MM.1S (cell line): ENCODE data around the gene ST3GAL3.

Source experiments
- DNase-seq: peaks from one replicate; pipeline ENCODE4 v3.0.0-alpha.2; 2015
- H2AFZ ChIP-seq: fragments of 300-600 bp; sonication (generic); 2 replicates; pipeline ENCODE4 v1.6.0; 2016; ENCODE audit warnings: antibody characterized with exemption, low read length
- H3F3A ChIP-seq: fragments of 300-600 bp; sonication (generic); 2 replicates; pipeline ENCODE4 v1.6.1; 2016; ENCODE audit warnings: mild to moderate bottlenecking, antibody characterized with exemption, low read length, moderate library complexity, mixed read lengths; ENCODE audit not compliant: insufficient read depth
- H3K27ac ChIP-seq: fragments of 300-600 bp; sonication (generic); 2 replicates; pipeline ENCODE4 v1.5.1; 2016; ENCODE audit warnings: mild to moderate bottlenecking, low read length
- H3K27me3 ChIP-seq: fragments of 300-600 bp; sonication (generic); replicated peaks from 2 replicates; pipeline ENCODE4 v1.6.0; 2016; ENCODE audit warnings: low read length; ENCODE audit not compliant: insufficient read depth
- H3K36me3 ChIP-seq: fragments of 300-600 bp; sonication (generic); replicated peaks from 2 replicates; pipeline ENCODE4 v1.6.1; 2016; ENCODE audit warnings: mild to moderate bottlenecking, low read length, mixed read lengths; ENCODE audit not compliant: insufficient read depth
- H3K4me1 ChIP-seq: fragments of 300-600 bp; sonication (generic); 2 replicates; pipeline ENCODE4 v1.6.1; 2016; ENCODE audit warnings: low read length, mixed read lengths
- H3K4me2 ChIP-seq: fragments of 300-600 bp; sonication (generic); 2 replicates; pipeline ENCODE4 v1.6.0; 2016; ENCODE audit warnings: low read depth, low read length
- H3K4me3 ChIP-seq: fragments of 300-600 bp; sonication (generic); 2 replicates; pipeline ENCODE4 v1.5.1; 2016; ENCODE audit warnings: low read length, mixed read lengths
- H3K79me2 ChIP-seq: fragments of 300-600 bp; sonication (generic); 2 replicates; pipeline ENCODE4 v1.6.1; 2016; ENCODE audit warnings: mixed run types, low read length, mixed read lengths
- H3K9ac ChIP-seq: fragments of 300-600 bp; sonication (generic); 2 replicates; pipeline ENCODE4 v1.6.1; 2016; ENCODE audit warnings: low read length, mixed read lengths
- H3K9me2 ChIP-seq: fragments of 300-600 bp; sonication (generic); replicated peaks from 2 replicates; pipeline ENCODE4 v1.6.1; 2016; ENCODE audit warnings: mild to moderate bottlenecking, low read length, mixed read lengths; ENCODE audit not compliant: insufficient read depth
- H3K9me3 ChIP-seq: fragments of 300-600 bp; sonication (generic); replicated peaks from 2 replicates; pipeline ENCODE4 v1.6.1; 2016; ENCODE audit warnings: mild to moderate bottlenecking, low read length, mixed read lengths; ENCODE audit not compliant: insufficient read depth
- H4K20me1 ChIP-seq: fragments of 300-600 bp; sonication (generic); 2 replicates; pipeline ENCODE4 v1.6.1; 2016; ENCODE audit warnings: mild to moderate bottlenecking, low read length, moderate library complexity, mixed read lengths; ENCODE audit not compliant: insufficient read depth
- EZH2 ChIP-seq: fragments of 300-600 bp; sonication (generic); optimal IDR thresholded peaks from 2 replicates; pipeline ENCODE3; 2017; ENCODE audit warnings: low read depth, mild to moderate bottlenecking, antibody characterized with exemption, low read length, mixed read lengths
- EZH2phosphoT487 ChIP-seq: fragments of 300-600 bp; sonication (generic); IDR thresholded peaks from 2 replicates; pipeline ENCODE4 v1.6.1; 2018; ENCODE audit warnings: antibody characterized with exemption, low read length
- TF ChIP-seq, protein P1 (sequence below): fragments of 300-600 bp; sonication (generic); IDR thresholded peaks from 2 replicates; pipeline ENCODE4 v1.5.1; 2016; ENCODE audit warnings: antibody characterized with exemption, low read length, mixed read lengths

Gene ST3GAL3

DNA sequence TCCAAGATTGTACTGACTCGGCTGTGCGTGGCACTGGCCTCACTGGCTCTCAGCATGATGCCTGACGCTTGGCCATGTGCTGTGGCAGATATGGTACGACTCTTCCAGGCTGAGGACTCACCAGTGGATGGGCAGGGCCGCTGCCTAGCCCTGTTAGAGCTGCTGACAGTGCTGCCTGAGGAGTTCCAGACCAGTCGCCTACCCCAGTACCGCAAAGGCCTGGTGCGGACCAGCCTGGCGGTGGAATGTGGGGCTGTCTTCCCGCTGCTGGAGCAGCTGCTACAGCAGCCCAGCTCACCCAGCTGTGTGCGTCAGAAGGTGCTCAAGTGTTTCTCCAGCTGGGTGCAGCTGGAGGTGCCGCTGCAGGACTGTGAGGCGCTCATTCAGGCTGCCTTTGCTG is 242.3 kb downstream of the ST3GAL3 start:
- Histone ChIP-seq H3K79me2 (peaks cover 23% of the 10 kb centered on the region), H3K4me2 (no peak overlapping the region), H3K4me3 (no peak overlapping the region), H2AFZ (no peak overlapping the region), H3K9me3 (no peaks in the 10 kb centered on the region), H3K27ac (no peak overlapping the region), H3K9me2 (no peaks in the 10 kb centered on the region), H3K4me1 (peaks cover 11% of the 10 kb centered on the region), H3F3A (no peaks in the 10 kb centered on the region), H3K27me3 (no peaks in the 10 kb centered on the region), H3K36me3 (no peaks in the 10 kb centered on the region), H3K9ac (no peak overlapping the region), H4K20me1 (no peaks in the 10 kb centered on the region)
- TF ChIP-seq EZH2phosphoT487 (no peak), EZH2 (no peak)
- TF ChIP-seq, protein P1, sequence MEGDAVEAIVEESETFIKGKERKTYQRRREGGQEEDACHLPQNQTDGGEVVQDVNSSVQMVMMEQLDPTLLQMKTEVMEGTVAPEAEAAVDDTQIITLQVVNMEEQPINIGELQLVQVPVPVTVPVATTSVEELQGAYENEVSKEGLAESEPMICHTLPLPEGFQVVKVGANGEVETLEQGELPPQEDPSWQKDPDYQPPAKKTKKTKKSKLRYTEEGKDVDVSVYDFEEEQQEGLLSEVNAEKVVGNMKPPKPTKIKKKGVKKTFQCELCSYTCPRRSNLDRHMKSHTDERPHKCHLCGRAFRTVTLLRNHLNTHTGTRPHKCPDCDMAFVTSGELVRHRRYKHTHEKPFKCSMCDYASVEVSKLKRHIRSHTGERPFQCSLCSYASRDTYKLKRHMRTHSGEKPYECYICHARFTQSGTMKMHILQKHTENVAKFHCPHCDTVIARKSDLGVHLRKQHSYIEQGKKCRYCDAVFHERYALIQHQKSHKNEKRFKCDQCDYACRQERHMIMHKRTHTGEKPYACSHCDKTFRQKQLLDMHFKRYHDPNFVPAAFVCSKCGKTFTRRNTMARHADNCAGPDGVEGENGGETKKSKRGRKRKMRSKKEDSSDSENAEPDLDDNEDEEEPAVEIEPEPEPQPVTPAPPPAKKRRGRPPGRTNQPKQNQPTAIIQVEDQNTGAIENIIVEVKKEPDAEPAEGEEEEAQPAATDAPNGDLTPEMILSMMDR, result no peak
- DNase-seq, result no peak

DNA sequence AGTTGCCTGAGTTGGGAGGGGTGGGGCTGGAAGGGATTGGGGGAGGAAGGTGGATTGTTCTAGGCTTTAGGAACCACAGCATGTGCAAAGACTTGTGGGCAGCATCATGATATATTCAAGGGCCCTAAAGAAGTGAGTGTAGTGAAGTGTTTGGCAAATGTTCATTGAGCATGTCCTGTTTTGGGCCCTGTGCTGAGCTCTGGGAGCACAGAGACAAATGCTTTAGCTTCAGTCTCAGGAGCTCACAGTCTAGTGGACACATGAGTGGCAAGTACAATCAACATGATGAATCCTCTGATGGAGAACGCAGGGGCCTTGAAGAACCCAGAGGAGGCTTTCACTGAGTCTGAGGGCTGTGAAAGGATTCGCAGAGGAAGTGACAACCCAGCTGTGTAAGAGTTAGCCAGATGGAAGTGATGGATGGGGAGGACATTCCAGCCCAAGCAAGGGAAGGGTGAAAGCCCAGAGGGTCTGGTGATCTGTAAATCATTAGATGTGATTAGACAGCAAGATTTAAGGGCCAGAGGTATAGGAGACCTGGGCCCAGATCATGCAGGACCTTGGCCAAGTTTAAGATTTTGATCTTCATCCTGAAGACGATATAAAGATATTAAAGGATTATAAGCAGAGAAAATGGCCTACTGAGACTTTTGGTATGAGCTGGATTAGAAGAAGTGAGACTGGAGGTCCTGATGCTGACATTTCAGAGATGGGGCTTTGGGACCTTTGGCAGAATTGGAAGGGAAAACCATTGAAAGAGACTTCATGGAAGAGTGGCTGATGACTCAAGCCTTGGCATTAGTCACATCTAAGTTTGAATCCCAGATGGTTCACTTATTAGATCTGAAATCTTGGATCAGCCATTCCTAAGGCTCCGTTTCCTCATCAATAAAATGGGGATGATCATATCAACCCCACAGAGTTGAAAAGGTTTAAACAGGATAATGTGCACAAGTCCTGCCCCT is 244.0 kb downstream of the ST3GAL3 start:
- Histone ChIP-seq H3K27me3 (no peaks in the 10 kb centered on the region), H3K4me2 (no peak overlapping the region), H4K20me1 (no peaks in the 10 kb centered on the region), H3K27ac (no peak overlapping the region), H3K79me2 (peaks cover 23% of the 10 kb centered on the region), H2AFZ (no peak overlapping the region), H3K4me3 (no peak overlapping the region), H3K4me1 (peaks cover 11% of the 10 kb centered on the region; the same call in 1 of the 2 replicates), H3K9ac (no peak overlapping the region), H3K9me2 (no peaks in the 10 kb centered on the region), H3K36me3 (no peaks in the 10 kb centered on the region), H3K9me3 (no peaks in the 10 kb centered on the region), H3F3A (no peaks in the 10 kb centered on the region)
- TF ChIP-seq EZH2, result no peak
- no peak for TF ChIP-seq EZH2phosphoT487
- TF ChIP-seq, protein P1, result no peak
- no peak for DNase-seq

DNA sequence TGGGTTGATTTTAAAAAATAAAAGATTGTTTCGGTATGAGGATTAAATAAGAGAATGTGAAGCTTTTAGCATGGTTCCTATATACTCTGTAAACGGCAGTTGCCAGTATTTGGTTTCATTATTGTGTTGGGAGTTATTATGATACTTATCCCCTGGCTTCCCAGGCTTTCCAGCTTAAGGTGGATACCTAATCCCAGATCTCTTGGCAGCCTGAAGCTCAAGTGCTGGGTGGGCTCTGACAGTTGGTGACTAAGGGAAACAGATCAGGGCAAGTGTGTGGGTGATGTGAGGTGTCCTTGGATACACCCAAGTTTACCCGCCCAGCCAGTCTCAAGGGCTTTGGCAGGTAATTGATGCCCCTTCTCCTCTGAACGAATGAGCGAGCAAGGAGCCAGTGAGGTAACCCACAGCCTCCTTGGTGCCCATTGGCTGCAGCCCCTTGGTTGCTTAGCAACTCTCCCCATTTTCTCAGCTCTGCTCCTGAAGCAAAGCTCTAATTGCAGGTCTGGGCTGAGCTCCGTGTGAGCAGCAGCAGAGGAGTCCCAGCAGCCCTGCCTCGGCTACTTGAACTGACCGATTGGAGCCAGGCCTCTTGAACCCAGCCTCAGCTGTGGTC is 245.5 kb downstream of the ST3GAL3 start:
- Histone ChIP-seq H3K79me2 (peaks cover 14% of the 10 kb centered on the region), H4K20me1 (no peaks in the 10 kb centered on the region), H3K9me2 (no peaks in the 10 kb centered on the region), H3K27ac (no peak overlapping the region), H3F3A (no peaks in the 10 kb centered on the region), H3K36me3 (no peaks in the 10 kb centered on the region), H3K9ac (no peak overlapping the region), H3K4me2 (no peak overlapping the region), H3K27me3 (no peaks in the 10 kb centered on the region), H3K4me1 (peaks cover 7% of the 10 kb centered on the region; the same call in 1 of the 2 replicates), H2AFZ (no peak overlapping the region), H3K4me3 (no peak overlapping the region), H3K9me3 (no peaks in the 10 kb centered on the region)
- no peak for DNase-seq
- TF ChIP-seq EZH2 (no peak), EZH2phosphoT487 (no peak)
